Measurements from ENCODE around the gene SEMA4D. TPM values are rescaled to one million over a fixed set of nuclear protein-coding genes. Genes with fewer than 3 reads are reported as not detected.

SEMA4D gene
- total and polyA plus RNA-seq, 4 donors: 1.4 to 26.2 (median 13.5) TPM

DNA sequence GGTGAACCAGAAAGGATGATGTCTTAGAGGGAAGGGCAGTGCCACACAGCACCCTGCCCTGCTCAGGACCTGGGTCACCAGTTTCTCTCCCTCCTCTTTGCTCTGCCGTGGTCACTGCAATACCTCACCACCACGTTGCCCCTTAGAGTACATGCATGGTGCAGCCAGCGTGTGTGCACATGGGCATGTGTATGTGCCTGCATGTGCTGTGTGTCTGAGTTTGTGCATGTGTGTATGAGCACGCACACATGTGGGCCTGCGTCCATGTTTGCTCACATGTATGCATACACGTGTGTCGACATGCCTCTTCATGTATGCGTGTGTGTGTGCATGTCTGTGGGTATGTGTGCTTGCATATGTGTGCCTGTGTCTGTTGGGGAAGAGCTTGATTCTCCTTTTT lies 41.5 kb upstream of the SEMA4D start:
- H3K36me3 ChIP-seq (ENCODE audit: control insufficient read depth in 1 of 2, insufficient read depth in 2 of 2, low read length in 1 of 2): no peaks in the 10 kb centered on the region
- intact Hi-C loops (cut with DNase I): no loop called here
- H3K27ac ChIP-seq (ENCODE audit: low read depth in 1 of 2, low read length in 2 of 2): no peak overlapping the region
- peaks cover 2% of the 10 kb centered on the region for H3K9me3 ChIP-seq (ENCODE audit: control insufficient read depth, low read length)
- no peak for DNase-seq
- H3K4me1 ChIP-seq (ENCODE audit: control insufficient read depth in 1 of 2, insufficient read depth in 2 of 2, low read length in 2 of 2): no peaks in the 10 kb centered on the region
- 94 to 96% methylated on average over 8 of the region's 8 CpGs for WGBS, 2 donors
- H3K27me3 ChIP-seq (ENCODE audit: control insufficient read depth in 1 of 2, insufficient read depth in 2 of 2, low read length in 1 of 2): no peaks in the 10 kb centered on the region
- no peak overlapping the region for H3K4me3 ChIP-seq (ENCODE audit: low read length in 2 of 2)
- ATAC-seq (ENCODE audit: low FRiP score): no peak

DNA sequence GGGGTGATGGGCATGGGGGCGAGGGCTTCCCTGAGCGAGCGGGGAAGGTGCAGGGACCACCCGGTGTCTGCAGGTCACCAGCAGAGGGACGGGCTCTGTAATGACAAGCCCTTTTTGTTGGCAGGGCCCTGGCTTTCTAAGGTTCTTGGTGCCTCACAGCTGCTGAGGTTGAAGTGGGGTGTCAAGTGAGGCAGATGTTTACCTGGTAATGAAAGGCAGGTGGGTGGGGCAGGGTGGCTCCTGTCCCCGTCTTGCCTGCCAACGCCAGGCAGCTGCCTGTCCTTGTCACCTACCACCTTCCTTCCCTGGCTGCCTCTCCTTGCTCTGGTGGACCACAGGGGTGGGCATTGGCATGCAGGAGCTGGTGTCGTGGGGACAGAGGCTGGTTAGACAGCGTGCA lies 41.0 kb upstream of the SEMA4D start:
- Histone ChIP-seq H3K9me3 (ENCODE audit: control insufficient read depth, low read length) (no peaks in the 10 kb centered on the region), H3K27me3 (ENCODE audit: control insufficient read depth in 1 of 2, insufficient read depth in 2 of 2, low read length in 1 of 2) (no peaks in the 10 kb centered on the region), H3K27ac (ENCODE audit: low read depth in 1 of 2, low read length in 2 of 2) (no peak overlapping the region), H3K4me3 (ENCODE audit: low read length in 2 of 2) (no peak overlapping the region), H3K4me1 (ENCODE audit: control insufficient read depth in 1 of 2, insufficient read depth in 2 of 2, low read length in 2 of 2) (no peaks in the 10 kb centered on the region), H3K36me3 (ENCODE audit: control insufficient read depth in 1 of 2, insufficient read depth in 2 of 2, low read length in 1 of 2) (no peaks in the 10 kb centered on the region)
- intact Hi-C loops (cut with DNase I): no loop called here
- DNase-seq (no peak), ATAC-seq (ENCODE audit: low FRiP score) (no peak)
- WGBS, 2 donors: 92 to 93% methylated on average over 9 of the region's 9 CpGs

DNA sequence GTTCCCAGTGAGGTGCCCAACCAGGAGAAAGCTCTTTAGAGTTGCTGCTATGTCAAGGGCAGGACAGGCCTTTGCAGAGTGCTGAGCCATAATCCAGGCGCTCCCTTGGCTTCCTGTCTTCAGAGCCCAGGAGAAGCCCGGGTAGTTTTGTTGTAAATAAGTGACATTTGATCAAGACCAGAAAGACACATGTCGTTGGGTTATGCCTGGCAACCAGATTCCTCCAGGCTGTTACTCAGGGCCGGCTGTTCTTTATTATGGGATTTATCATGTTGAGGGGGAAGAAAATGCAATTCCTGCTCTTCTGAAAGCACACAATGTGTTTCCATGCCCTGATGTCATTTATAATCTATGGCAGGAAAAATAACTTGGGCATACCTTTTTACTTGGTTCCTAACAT lies 39.3 kb upstream of the SEMA4D start:
- no peak overlapping the region for H3K4me3 ChIP-seq (ENCODE audit: low read length in 2 of 2)
- H3K27me3 ChIP-seq (ENCODE audit: control insufficient read depth in 1 of 2, insufficient read depth in 2 of 2, low read length in 1 of 2): no peaks in the 10 kb centered on the region
- 68 to 69% methylated on average over 4 of the region's 4 CpGs for WGBS, 2 donors
- no peak for ATAC-seq (ENCODE audit: low FRiP score)
- DNase-seq: no peak
- no peak overlapping the region for H3K27ac ChIP-seq (ENCODE audit: low read depth in 1 of 2, low read length in 2 of 2)
- no peaks in the 10 kb centered on the region for H3K9me3 ChIP-seq (ENCODE audit: control insufficient read depth, low read length)
- intact Hi-C loops (cut with DNase I): no loop called here
- no peaks in the 10 kb centered on the region for H3K4me1 ChIP-seq (ENCODE audit: control insufficient read depth in 1 of 2, insufficient read depth in 2 of 2, low read length in 2 of 2)
- no peaks in the 10 kb centered on the region for H3K36me3 ChIP-seq (ENCODE audit: control insufficient read depth in 1 of 2, insufficient read depth in 2 of 2, low read length in 1 of 2)

DNA sequence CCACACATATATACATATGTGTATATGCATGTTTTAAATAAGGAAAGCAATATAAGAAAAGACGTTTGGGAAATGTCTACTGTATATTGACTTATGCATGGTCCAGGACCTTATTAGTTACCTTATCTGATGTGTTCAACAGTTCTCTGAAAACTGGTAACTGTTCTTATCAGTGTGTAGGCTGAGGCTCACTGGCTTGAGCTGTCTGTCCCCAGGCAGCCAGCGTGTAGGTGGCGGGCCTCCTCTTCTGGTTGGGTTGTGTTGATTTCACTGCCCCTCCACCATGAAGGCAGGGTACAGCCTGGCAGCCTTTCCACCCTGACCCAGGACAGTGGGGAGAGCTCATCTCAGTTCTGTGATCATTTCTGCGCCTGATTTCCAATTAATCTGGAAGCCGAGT lies 38.7 kb upstream of the SEMA4D start:
- no peaks in the 10 kb centered on the region for H3K4me1 ChIP-seq (ENCODE audit: control insufficient read depth in 1 of 2, insufficient read depth in 2 of 2, low read length in 2 of 2)
- 64 to 78% methylated on average over 5 of the region's 5 CpGs for WGBS, 2 donors

DNA sequence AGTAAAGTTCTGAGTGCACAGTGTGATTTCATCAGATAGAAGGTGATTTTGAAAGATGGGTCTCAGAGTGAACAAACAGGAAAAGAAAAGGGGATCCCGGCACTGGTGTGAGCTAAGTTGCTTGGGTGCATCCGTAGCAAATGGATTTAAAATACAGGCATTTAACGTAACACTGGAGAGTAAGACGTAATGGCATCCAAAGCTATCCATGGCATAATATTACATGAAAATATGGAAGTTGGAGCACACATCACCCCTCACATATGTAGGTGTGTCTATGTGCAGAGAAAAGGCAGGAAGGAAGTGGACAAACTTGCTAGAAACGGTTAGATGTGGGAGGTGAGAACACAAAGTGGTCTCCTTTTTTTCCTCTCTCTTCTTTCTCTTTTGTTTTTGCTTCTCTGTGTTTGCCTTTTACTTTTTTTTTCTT lies 38.2 kb upstream of the SEMA4D start:
- no peak for DNase-seq
- Histone ChIP-seq H3K9me3 (ENCODE audit: control insufficient read depth, low read length) (no peaks in the 10 kb centered on the region), H3K27ac (ENCODE audit: low read depth in 1 of 2, low read length in 2 of 2) (no peak overlapping the region), H3K36me3 (ENCODE audit: control insufficient read depth in 1 of 2, insufficient read depth in 2 of 2, low read length in 1 of 2) (no peaks in the 10 kb centered on the region), H3K4me1 (ENCODE audit: control insufficient read depth in 1 of 2, insufficient read depth in 2 of 2, low read length in 2 of 2) (no peaks in the 10 kb centered on the region), H3K4me3 (ENCODE audit: low read length in 2 of 2) (no peak overlapping the region), H3K27me3 (ENCODE audit: control insufficient read depth in 1 of 2, insufficient read depth in 2 of 2, low read length in 1 of 2) (no peaks in the 10 kb centered on the region)
- WGBS, 2 donors: 82 to 83% methylated on average over 5 of the region's 5 CpGs
- ATAC-seq (ENCODE audit: low FRiP score): no peak
- intact Hi-C loops (cut with DNase I): no loop called here

More for the DNA sequence above, 38.7 kb upstream of the SEMA4D start:
- H3K27me3 ChIP-seq (ENCODE audit: control insufficient read depth in 1 of 2, insufficient read depth in 2 of 2, low read length in 1 of 2): no peaks in the 10 kb centered on the region
- no peaks in the 10 kb centered on the region for H3K9me3 ChIP-seq (ENCODE audit: control insufficient read depth, low read length)
- no peak for ATAC-seq (ENCODE audit: low FRiP score)
- intact Hi-C loops (cut with DNase I): no loop called here
- H3K4me3 ChIP-seq (ENCODE audit: low read length in 2 of 2): no peak overlapping the region
- H3K36me3 ChIP-seq (ENCODE audit: control insufficient read depth in 1 of 2, insufficient read depth in 2 of 2, low read length in 1 of 2): no peaks in the 10 kb centered on the region
- no peak for DNase-seq
- H3K27ac ChIP-seq (ENCODE audit: low read depth in 1 of 2, low read length in 2 of 2): no peak overlapping the region

DNA sequence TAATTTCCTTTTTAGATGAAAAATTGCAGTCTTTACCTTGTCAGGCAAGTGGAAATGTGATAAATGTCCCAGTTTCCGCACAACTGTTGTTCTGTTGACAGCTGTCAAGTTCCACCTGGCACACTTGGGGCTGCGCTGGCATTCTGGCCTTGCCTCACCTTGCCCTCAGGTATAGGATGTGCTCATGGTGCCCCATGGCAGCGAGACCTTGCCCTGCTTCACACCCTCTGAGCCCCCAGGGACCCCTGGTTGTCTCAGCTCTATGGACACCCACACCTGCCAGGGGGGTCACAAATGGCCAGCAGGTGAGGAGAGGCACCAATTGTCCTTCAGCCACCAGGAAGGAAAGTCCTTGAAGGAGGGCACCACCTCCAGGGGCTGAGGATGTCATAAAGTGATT lies 37.5 kb upstream of the SEMA4D start:
- DNase-seq (no peak), ATAC-seq (ENCODE audit: low FRiP score) (no peak)
- no peaks in the 10 kb centered on the region for H3K36me3 ChIP-seq (ENCODE audit: control insufficient read depth in 1 of 2, insufficient read depth in 2 of 2, low read length in 1 of 2)
- H3K9me3 ChIP-seq (ENCODE audit: control insufficient read depth, low read length): no peaks in the 10 kb centered on the region
- no peak overlapping the region for H3K27ac ChIP-seq (ENCODE audit: low read depth in 1 of 2, low read length in 2 of 2)
- H3K4me3 ChIP-seq (ENCODE audit: low read length in 2 of 2): no peak overlapping the region
- 83 to 93% methylated on average over 3 of the region's 3 CpGs for WGBS, 2 donors
- intact Hi-C loops (cut with DNase I): no loop called here
- H3K4me1 ChIP-seq (ENCODE audit: control insufficient read depth in 1 of 2, insufficient read depth in 2 of 2, low read length in 2 of 2): no peaks in the 10 kb centered on the region
- H3K27me3 ChIP-seq (ENCODE audit: control insufficient read depth in 1 of 2, insufficient read depth in 2 of 2, low read length in 1 of 2): no peaks in the 10 kb centered on the region

DNA sequence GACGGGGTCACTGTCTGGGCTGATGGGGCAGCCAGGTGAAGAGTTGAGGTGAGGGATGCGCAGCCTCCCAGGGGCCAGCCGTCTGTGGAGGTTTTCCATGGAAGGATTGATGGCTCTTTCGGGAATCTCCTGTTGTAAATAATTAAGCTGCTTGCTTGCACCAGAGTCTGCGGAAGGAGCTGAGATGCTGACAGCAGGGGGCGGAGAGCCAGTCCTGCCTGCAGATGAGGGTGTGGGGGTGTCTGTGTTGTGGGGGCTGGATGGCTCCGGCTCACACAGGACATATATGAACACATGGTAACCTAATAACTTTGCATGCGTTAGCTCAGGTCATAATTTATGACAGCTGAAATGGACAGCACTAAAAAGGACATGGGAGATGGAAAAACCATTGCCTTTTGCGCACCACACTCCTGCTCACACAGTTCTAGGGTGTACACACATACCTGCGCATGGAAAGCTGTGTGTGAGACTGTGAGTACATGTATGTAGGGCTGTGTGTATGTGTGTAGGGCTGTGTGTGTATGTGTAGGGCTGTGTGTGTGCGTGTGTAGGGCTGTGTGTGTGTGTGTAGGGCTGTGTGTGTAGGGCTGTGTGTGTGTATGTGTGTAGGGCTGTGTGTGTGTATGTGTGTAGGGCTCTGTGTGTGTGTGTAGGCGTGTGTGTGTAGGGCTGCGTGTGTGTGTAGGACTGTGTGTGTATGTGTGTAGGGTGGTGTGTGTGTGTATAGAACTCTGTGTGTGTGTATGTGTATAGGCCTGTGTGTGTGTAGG lies 36.8 kb upstream of the SEMA4D start:
- no peak for DNase-seq
- ATAC-seq (ENCODE audit: low FRiP score): no peak
- H3K36me3 ChIP-seq (ENCODE audit: control insufficient read depth in 1 of 2, insufficient read depth in 2 of 2, low read length in 1 of 2): no peaks in the 10 kb centered on the region
- H3K27me3 ChIP-seq (ENCODE audit: control insufficient read depth in 1 of 2, insufficient read depth in 2 of 2, low read length in 1 of 2): no peaks in the 10 kb centered on the region
- H3K9me3 ChIP-seq (ENCODE audit: control insufficient read depth, low read length): no peaks in the 10 kb centered on the region
- no peak overlapping the region for H3K27ac ChIP-seq (ENCODE audit: low read depth in 1 of 2, low read length in 2 of 2)
- intact Hi-C loops (cut with DNase I): no loop called here
- no peaks in the 10 kb centered on the region for H3K4me1 ChIP-seq (ENCODE audit: control insufficient read depth in 1 of 2, insufficient read depth in 2 of 2, low read length in 2 of 2)
- H3K4me3 ChIP-seq (ENCODE audit: low read length in 2 of 2): no peak overlapping the region
- 51 to 63% methylated on average over 13 of the region's 13 CpGs for WGBS, 2 donors

DNA sequence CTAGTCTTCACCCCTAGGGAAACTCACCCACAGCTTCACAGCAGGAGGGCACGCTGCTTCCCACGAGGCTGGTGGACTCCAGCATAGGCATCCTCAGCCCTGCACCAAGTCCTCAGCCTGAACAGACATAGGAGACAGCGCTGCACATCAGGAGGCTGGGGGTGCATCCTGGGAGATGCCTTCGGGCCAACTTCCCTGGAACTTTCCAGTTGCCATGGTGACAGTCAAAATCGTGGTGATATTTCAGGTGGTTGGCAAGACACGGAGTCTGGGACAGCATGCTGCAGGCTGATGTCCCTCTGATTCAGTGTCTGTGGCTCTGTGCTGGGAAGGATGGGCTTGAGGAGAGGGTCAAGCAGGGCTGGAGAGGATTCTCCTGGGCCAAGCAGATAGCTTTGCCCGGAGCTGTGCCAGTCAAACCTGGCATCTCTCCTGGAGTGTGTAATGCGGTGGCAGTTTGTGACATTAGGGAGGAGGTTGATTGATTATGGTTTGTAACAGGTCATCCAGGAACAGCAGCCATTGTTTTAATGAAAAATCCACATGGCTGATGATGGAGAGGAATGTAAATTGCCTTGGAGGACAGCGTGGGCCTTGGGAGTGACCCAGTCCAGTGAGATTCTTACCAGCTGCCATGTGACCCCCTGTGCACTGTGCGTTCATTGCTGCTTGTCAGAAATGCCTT lies 35.6 kb upstream of the SEMA4D start:
- 45 to 48% methylated on average over 10 of the region's 10 CpGs for WGBS, 2 donors
- ATAC-seq (ENCODE audit: low FRiP score): no peak

DNA sequence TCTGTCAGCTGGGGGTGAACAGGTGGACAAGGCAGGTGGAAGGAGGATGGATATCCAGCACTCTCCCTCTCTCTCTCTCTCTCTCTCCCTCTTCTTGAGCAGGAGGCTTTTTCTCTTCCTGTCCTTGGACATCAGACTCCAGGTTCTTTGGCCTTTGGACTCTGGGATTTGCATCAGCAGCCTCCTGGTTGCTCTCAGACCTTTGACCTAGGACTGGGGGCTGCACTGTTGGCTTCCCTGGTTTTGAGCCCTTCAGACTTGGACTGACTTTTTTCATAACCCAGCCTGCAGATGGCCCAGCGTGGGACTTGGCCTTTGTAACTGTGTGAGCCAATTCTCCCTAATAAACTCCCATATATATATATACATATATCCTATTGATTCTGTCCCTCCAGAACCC lies 35.0 kb upstream of the SEMA4D start:
- Histone ChIP-seq H3K27ac (ENCODE audit: low read depth in 1 of 2, low read length in 2 of 2) (no peak overlapping the region), H3K4me1 (ENCODE audit: control insufficient read depth in 1 of 2, insufficient read depth in 2 of 2, low read length in 2 of 2) (no peaks in the 10 kb centered on the region), H3K27me3 (ENCODE audit: control insufficient read depth in 1 of 2, insufficient read depth in 2 of 2, low read length in 1 of 2) (no peaks in the 10 kb centered on the region), H3K36me3 (ENCODE audit: control insufficient read depth in 1 of 2, insufficient read depth in 2 of 2, low read length in 1 of 2) (no peaks in the 10 kb centered on the region), H3K4me3 (ENCODE audit: low read length in 2 of 2) (no peak overlapping the region), H3K9me3 (ENCODE audit: control insufficient read depth, low read length) (peaks cover 2% of the 10 kb centered on the region)
- ATAC-seq (ENCODE audit: low FRiP score) (no peak), DNase-seq (no peak)
- WGBS, 2 donors: 67 to 82% methylated on average over 1 of the region's 1 CpG
- intact Hi-C loops (cut with DNase I): no loop called here

More for the DNA sequence above, 35.6 kb upstream of the SEMA4D start:
- Histone ChIP-seq H3K36me3 (ENCODE audit: control insufficient read depth in 1 of 2, insufficient read depth in 2 of 2, low read length in 1 of 2) (no peaks in the 10 kb centered on the region), H3K27me3 (ENCODE audit: control insufficient read depth in 1 of 2, insufficient read depth in 2 of 2, low read length in 1 of 2) (no peaks in the 10 kb centered on the region), H3K4me1 (ENCODE audit: control insufficient read depth in 1 of 2, insufficient read depth in 2 of 2, low read length in 2 of 2) (no peaks in the 10 kb centered on the region), H3K27ac (ENCODE audit: low read depth in 1 of 2, low read length in 2 of 2) (no peak overlapping the region), H3K4me3 (ENCODE audit: low read length in 2 of 2) (no peak overlapping the region), H3K9me3 (ENCODE audit: control insufficient read depth, low read length) (peaks cover 2% of the 10 kb centered on the region)
- no peak for DNase-seq
- intact Hi-C loops (cut with DNase I): no loop called here

Data from aorta (tissue), 5 donors.